Measurements from ENCODE around the gene DPP4. TPM values are rescaled to one million over a fixed set of nuclear protein-coding genes. Genes with fewer than 3 reads are reported as not detected.

Gene DPP4
- total RNA-seq, 1 experiment from 2014 or later, result 2.8 TPM

DNA sequence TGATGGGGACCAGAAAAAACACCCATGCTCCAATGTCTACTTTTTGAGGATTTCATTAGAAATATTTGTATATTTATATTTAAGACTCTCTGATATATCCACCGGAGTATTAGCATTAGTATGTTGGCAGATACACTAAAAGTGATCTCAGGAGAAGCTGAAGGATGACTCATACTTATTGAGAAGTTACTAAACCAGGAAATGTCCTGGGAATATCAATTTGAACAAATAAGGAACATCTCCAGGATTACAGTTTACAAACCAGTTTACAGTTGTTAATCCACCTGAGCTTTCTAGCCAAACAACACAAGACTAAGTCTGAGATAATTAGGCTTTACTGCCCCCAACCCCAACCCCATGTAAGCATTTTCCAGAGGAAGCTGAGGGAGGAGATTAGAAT, 16.1 kb upstream of the DPP4 start:
- H4K20me1 ChIP-seq (ENCODE audit: control insufficient read depth, insufficient read depth, insufficient read length), result no peaks in the 10 kb centered on the region
- H3K27ac ChIP-seq (ENCODE audit: insufficient read length, low read depth, low read length), result no peak overlapping the region
- no peak overlapping the region for H3K27ac Mint-ChIP-seq
- no peak overlapping the region for H2BK15ac ChIP-seq (ENCODE audit: low read depth, low read length)
- H2AFZ ChIP-seq (ENCODE audit: low read length), result no peak overlapping the region
- no CpG with 5 or more reads among the region's 1 CpG for WGBS (ENCODE audit: extremely low coverage, insufficient read length, low lambda C conversion rate)
- H4K8ac ChIP-seq (replicated peaks; ENCODE audit: insufficient read length, low read depth, low read length), result no peak overlapping the region
- H3K79me1 ChIP-seq (ENCODE audit: insufficient read depth, low read depth, low read length, poor library complexity, severe bottlenecking), result no peaks in the 10 kb centered on the region
- H3K4me2 ChIP-seq (ENCODE audit: insufficient read depth, insufficient read length, low read length), result no peak overlapping the region
- no peaks in the 10 kb centered on the region for H3K27me3 Mint-ChIP-seq (ENCODE audit: low read depth)
- no peaks in the 10 kb centered on the region for H3K36me3 Mint-ChIP-seq (ENCODE audit: insufficient read depth in 1 of 3, low read depth in 3 of 3)
- H3K9me3 Mint-ChIP-seq, result no peaks in the 10 kb centered on the region
- no peak overlapping the region for H4K91ac ChIP-seq (ENCODE audit: insufficient read length, low read depth, low read length)
- no peaks in the 10 kb centered on the region for H3K23me2 ChIP-seq (ENCODE audit: insufficient read length, low read depth, low read length, poor library complexity, severe bottlenecking)
- no peak overlapping the region for H3K4ac ChIP-seq (ENCODE audit: low read depth, low read length)
- DNase-seq, result no peak
- H4K5ac ChIP-seq (ENCODE audit: insufficient read length, low read depth, low read length), result no peak overlapping the region
- H3K4me3 Mint-ChIP-seq, result no peak overlapping the region
- TF ChIP-seq, protein P1, sequence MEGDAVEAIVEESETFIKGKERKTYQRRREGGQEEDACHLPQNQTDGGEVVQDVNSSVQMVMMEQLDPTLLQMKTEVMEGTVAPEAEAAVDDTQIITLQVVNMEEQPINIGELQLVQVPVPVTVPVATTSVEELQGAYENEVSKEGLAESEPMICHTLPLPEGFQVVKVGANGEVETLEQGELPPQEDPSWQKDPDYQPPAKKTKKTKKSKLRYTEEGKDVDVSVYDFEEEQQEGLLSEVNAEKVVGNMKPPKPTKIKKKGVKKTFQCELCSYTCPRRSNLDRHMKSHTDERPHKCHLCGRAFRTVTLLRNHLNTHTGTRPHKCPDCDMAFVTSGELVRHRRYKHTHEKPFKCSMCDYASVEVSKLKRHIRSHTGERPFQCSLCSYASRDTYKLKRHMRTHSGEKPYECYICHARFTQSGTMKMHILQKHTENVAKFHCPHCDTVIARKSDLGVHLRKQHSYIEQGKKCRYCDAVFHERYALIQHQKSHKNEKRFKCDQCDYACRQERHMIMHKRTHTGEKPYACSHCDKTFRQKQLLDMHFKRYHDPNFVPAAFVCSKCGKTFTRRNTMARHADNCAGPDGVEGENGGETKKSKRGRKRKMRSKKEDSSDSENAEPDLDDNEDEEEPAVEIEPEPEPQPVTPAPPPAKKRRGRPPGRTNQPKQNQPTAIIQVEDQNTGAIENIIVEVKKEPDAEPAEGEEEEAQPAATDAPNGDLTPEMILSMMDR (conservative IDR thresholded peaks at IDR 0.05), result no peak
- no peaks in the 10 kb centered on the region for H3K79me2 ChIP-seq (ENCODE audit: insufficient read depth, low read length)
- H3K9me3 ChIP-seq (ENCODE audit: control insufficient read depth, low read depth, low read length), result no peaks in the 10 kb centered on the region
- H3K9ac ChIP-seq (ENCODE audit: extremely low read depth, insufficient read length, low read length), result no peak overlapping the region
- no peak overlapping the region for H3K18ac ChIP-seq (ENCODE audit: insufficient read length, low read depth, low read length)
- H3T11ph ChIP-seq (ENCODE audit: low read length), result no peak overlapping the region
- H2BK120ac ChIP-seq (ENCODE audit: low read depth, low read length, poor library complexity, severe bottlenecking), result no peak overlapping the region
- no peak overlapping the region for H3K14ac ChIP-seq (ENCODE audit: insufficient read depth, low read length)
- H3K27me3 ChIP-seq (ENCODE audit: insufficient read depth, low read length), result no peaks in the 10 kb centered on the region
- H2AK5ac ChIP-seq (ENCODE audit: insufficient read length, low read length), result no peak overlapping the region
- H3K4me1 Mint-ChIP-seq, result peaks cover 11 to 15% of the 10 kb centered on the region in 2 experiments
- H3K4me1 ChIP-seq (ENCODE audit: insufficient read depth, low read length), result no peaks in the 10 kb centered on the region
- H2BK20ac ChIP-seq (ENCODE audit: low read depth, low read length, poor library complexity, severe bottlenecking), result no peak overlapping the region
- H2BK12ac ChIP-seq (ENCODE audit: insufficient read length, low read depth, low read length), result no peak overlapping the region
- H3K23ac ChIP-seq (ENCODE audit: insufficient read length, low read depth, low read length), result no peak overlapping the region
- no peak overlapping the region for H3K56ac ChIP-seq (ENCODE audit: insufficient read length, low read depth, low read length)
- H2BK5ac ChIP-seq (ENCODE audit: insufficient read length, low read length), result no peak overlapping the region

Measured in H9 (cell line).